ENCODE measurements around the gene G6PC2. TPM values are rescaled to one million over a fixed set of nuclear protein-coding genes. Genes with fewer than 3 reads are reported as not detected.
A peak's percentile ranks its signal among the peaks of the same experiment; 100 is the strongest.

G6PC2 gene
- total RNA-seq, 1 donor from 2014 or later = not detected

DNA sequence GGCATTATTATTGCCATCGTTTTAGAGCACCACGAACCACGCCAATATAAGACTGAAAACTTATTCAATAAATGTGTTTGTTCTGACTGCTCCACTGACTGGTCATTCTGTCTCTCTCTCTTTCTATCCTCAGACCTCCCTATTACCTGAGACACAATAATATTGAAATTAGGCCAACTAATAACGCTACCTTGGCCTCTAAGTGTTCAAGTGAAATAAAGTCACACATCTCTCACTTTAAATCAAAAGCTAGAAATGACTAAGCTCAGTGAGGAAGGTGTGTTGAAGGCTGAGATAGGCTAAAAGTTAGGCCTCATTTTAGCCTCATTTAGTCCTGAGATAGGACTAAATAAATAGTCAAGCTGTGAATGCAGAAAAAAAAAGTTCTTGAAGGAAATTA, 38.8 kb downstream of the G6PC2 start:
- no peaks in the 10 kb centered on the region for H3K4me1 ChIP-seq
- H3K36me3 ChIP-seq = no peaks in the 10 kb centered on the region
- ATAC-seq (no peak), DNase-seq (no peak)
- H3K27ac ChIP-seq = no peak overlapping the region
- no peaks in the 10 kb centered on the region for H3K9me3 ChIP-seq
- TF ChIP-seq, protein P1, sequence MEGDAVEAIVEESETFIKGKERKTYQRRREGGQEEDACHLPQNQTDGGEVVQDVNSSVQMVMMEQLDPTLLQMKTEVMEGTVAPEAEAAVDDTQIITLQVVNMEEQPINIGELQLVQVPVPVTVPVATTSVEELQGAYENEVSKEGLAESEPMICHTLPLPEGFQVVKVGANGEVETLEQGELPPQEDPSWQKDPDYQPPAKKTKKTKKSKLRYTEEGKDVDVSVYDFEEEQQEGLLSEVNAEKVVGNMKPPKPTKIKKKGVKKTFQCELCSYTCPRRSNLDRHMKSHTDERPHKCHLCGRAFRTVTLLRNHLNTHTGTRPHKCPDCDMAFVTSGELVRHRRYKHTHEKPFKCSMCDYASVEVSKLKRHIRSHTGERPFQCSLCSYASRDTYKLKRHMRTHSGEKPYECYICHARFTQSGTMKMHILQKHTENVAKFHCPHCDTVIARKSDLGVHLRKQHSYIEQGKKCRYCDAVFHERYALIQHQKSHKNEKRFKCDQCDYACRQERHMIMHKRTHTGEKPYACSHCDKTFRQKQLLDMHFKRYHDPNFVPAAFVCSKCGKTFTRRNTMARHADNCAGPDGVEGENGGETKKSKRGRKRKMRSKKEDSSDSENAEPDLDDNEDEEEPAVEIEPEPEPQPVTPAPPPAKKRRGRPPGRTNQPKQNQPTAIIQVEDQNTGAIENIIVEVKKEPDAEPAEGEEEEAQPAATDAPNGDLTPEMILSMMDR (IDR thresholded peaks at IDR 0.05) = no peak
- H3K27me3 ChIP-seq (ENCODE audit: low read depth) = no peaks in the 10 kb centered on the region
- no peak overlapping the region for H3K4me3 ChIP-seq
- intact Hi-C loops (cut with DNase I) = no loop called here

DNA sequence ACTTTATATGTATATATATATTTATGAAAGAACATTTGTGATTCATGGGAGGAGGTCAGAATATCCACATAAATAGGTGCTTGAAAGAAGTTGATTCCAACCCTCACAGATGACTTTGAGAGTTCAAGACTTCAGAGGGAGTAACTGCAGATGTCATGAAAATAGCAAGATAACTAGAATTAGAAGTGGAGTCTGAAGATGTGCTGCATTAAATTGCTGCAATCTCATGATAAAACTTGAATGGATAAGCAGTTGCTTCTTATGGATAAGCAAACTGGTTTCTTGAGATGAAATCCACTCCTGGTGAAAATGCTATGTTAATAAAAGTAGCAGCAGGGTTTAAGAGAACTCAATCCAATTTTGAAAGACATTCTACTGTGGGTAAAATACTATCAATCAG, 40.2 kb downstream of the G6PC2 start:
- DNase-seq = no peak
- Histone ChIP-seq H3K4me3 (no peak overlapping the region), H3K27ac (no peak overlapping the region), H3K36me3 (no peaks in the 10 kb centered on the region), H3K9me3 (no peaks in the 10 kb centered on the region), H3K4me1 (no peaks in the 10 kb centered on the region), H3K27me3 (ENCODE audit: low read depth) (no peaks in the 10 kb centered on the region)
- intact Hi-C loops (cut with DNase I) = no loop called here
- no peak for ATAC-seq
- TF ChIP-seq, protein P1 (IDR thresholded peaks at IDR 0.05) = no peak

DNA sequence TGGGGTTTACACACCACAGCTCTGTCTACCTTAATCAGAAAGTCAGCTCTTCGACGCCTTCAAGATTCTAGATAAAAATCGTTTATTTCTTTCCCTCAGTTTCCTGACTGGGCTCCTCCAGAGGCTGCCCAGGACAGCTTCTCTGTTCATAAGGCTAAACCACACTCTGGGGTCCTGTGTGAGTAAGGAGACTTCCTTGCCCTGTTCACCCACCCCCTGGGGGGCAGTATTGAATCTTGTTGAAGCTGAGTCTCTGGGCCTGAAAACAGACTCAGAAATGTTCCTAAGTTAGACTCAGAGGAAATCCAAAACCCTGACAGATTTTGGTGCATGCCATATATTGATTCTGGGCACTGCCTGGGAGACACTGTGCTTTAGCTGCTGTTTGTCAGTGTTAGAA, 43.0 kb downstream of the G6PC2 start:
- ATAC-seq = no peak
- intact Hi-C loops (cut with DNase I) = no loop called here
- Histone ChIP-seq H3K27ac (no peak overlapping the region), H3K36me3 (no peaks in the 10 kb centered on the region), H3K4me3 (no peak overlapping the region), H3K4me1 (no peaks in the 10 kb centered on the region), H3K9me3 (no peaks in the 10 kb centered on the region), H3K27me3 (ENCODE audit: low read depth) (no peaks in the 10 kb centered on the region)
- DNase-seq = no peak
- TF ChIP-seq, protein P1 (IDR thresholded peaks at IDR 0.05) = no peak

DNA sequence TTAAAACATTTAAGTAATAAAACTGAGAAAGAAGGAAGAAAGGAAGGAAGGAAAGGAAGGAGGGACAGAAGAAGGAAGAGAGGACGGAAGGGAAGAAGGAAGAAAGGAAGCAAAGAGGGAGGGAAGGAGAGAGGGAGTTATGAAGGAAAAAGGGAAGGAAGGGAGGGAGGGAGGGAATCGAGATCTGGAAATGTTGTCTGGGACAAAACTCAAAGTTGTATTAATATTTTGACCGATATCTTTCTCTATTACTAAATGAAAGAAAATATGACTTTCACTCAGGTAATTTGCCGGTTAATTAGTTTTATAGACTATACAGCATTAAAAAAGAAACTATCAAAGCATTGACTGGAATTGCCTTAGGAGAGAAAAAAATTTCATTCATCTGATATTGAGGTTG, 44.4 kb downstream of the G6PC2 start:
- ATAC-seq (no peak), DNase-seq (no peak)
- TF ChIP-seq, protein P1 (IDR thresholded peaks at IDR 0.05) = no peak
- Histone ChIP-seq H3K36me3 (no peaks in the 10 kb centered on the region), H3K9me3 (no peaks in the 10 kb centered on the region), H3K27me3 (ENCODE audit: low read depth) (no peaks in the 10 kb centered on the region), H3K27ac (no peak overlapping the region), H3K4me3 (no peak overlapping the region), H3K4me1 (no peaks in the 10 kb centered on the region)
- intact Hi-C loops (cut with DNase I) = no loop called here

DNA sequence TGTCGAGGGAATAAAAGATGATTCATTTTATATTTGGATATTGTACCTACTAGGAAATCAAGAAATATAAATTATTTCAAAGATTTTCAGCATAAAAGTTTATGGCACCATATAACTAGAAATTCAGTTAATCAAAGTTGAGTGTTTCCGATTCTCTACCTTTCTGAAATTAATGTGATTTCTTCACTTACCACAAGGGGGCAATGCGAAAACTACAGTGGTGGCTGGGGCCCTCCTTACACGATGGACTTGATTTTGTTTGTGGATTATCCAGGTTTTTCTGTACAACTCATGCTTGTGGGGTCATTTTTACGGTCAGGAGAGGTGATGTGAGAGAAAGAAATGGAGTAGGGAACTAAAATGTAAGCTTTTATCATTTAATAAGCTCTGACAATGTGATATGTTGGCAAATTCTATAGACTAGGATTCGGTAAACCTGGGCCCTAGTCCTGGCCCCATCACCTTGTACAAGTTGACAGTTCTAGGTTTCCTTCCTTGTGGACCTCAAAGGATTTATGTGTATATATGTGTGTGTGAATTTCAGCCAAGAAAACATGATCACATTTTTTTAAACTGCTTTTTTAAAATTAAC, 47.6 kb downstream of the G6PC2 start:
- DNase-seq = no peak
- H3K4me1 ChIP-seq = no peaks in the 10 kb centered on the region
- no peak overlapping the region for H3K27ac ChIP-seq
- H3K36me3 ChIP-seq = no peaks in the 10 kb centered on the region
- H3K27me3 ChIP-seq (ENCODE audit: low read depth) = no peaks in the 10 kb centered on the region
- no peak overlapping the region for H3K4me3 ChIP-seq
- H3K9me3 ChIP-seq = peaks cover 8% of the 10 kb centered on the region
- TF ChIP-seq, protein P1 (IDR thresholded peaks at IDR 0.05) = peak; percentile 51
- intact Hi-C loops (cut with DNase I) = no loop called here
- peak in 1 of 2 donors; percentile 47 for ATAC-seq
